Measurements from ENCODE around the gene RASSF10. TPM values are rescaled to one million over a fixed set of nuclear protein-coding genes. Genes with fewer than 3 reads are reported as not detected.

Gene RASSF10
- total RNA-seq, 1 experiment from 2014 or later = 2.4 TPM

DNA sequence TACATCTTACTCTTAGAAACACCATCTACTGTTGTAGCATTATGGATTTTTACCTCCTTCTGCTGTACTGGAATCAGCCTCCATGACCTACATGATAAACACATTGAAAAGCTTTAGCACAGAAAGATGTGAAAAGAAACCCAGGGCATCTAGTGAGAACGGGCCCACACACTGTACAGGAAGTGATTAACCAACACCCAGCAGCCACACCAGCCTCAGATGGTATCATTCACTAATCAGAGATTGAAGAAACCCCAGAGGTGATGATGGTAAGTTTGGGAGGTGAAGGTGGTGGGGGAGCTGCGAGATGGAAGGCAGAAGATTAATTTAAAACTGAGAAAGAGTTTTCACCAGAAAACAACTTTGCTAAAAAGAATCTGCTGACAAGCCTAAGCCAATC is 46.1 kb downstream of the RASSF10 start:
- Histone ChIP-seq H3K79me1 (ENCODE audit: insufficient read depth, low read depth, low read length, poor library complexity, severe bottlenecking) (no peaks in the 10 kb centered on the region), H3K79me2 (ENCODE audit: insufficient read depth, low read length) (no peaks in the 10 kb centered on the region), H3K27me3 (ENCODE audit: insufficient read depth, low read length) (no peaks in the 10 kb centered on the region), H4K5ac (ENCODE audit: insufficient read length, low read depth, low read length) (no peak overlapping the region), H3K4ac (ENCODE audit: low read depth, low read length) (no peak overlapping the region), H3T11ph (ENCODE audit: low read length) (no peak overlapping the region), H3K56ac (ENCODE audit: insufficient read length, low read depth, low read length) (no peak overlapping the region), H3K9ac (ENCODE audit: extremely low read depth, insufficient read length, low read length) (no peak overlapping the region), H2BK120ac (ENCODE audit: low read depth, low read length, poor library complexity, severe bottlenecking) (no peak overlapping the region), H2BK20ac (ENCODE audit: low read depth, low read length, poor library complexity, severe bottlenecking) (no peak overlapping the region), H4K20me1 (ENCODE audit: control insufficient read depth, insufficient read depth, insufficient read length) (no peaks in the 10 kb centered on the region), H3K14ac (ENCODE audit: insufficient read depth, low read length) (no peak overlapping the region), H2BK5ac (ENCODE audit: insufficient read length, low read length) (no peak overlapping the region), H3K23ac (ENCODE audit: insufficient read length, low read depth, low read length) (no peak overlapping the region), H3K4me1 (ENCODE audit: insufficient read depth, low read length) (no peaks in the 10 kb centered on the region), H3K23me2 (ENCODE audit: insufficient read length, low read depth, low read length, poor library complexity, severe bottlenecking) (no peaks in the 10 kb centered on the region), H3K9me3 (ENCODE audit: control insufficient read depth, low read depth, low read length) (no peaks in the 10 kb centered on the region), H2BK12ac (ENCODE audit: insufficient read length, low read depth, low read length) (no peak overlapping the region), H3K4me2 (ENCODE audit: insufficient read depth, insufficient read length, low read length) (no peak overlapping the region), H4K91ac (ENCODE audit: insufficient read length, low read depth, low read length) (no peak overlapping the region), H3K27ac (ENCODE audit: insufficient read length, low read depth, low read length) (no peak overlapping the region), H2BK15ac (ENCODE audit: low read depth, low read length) (no peak overlapping the region), H3K18ac (ENCODE audit: insufficient read length, low read depth, low read length) (no peak overlapping the region), H2AK5ac (ENCODE audit: insufficient read length, low read length) (no peak overlapping the region), H4K8ac (replicated peaks; ENCODE audit: insufficient read length, low read depth, low read length) (no peak overlapping the region), H2AFZ (ENCODE audit: low read length) (no peak overlapping the region)
- WGBS (ENCODE audit: extremely low coverage, insufficient read length, low lambda C conversion rate) = no CpG with 5 or more reads among the region's 2 CpGs
- DNase-seq = no peak
- Mint-ChIP-seq H3K4me3 (no peak overlapping the region), H3K36me3 (ENCODE audit: insufficient read depth in 1 of 3, low read depth in 3 of 3) (peaks cover 0 to 1% (median 0%) of the 10 kb centered on the region in 3 experiments; a peak in 1 of 7 replicates), H3K27me3 (ENCODE audit: low read depth) (no peaks in the 10 kb centered on the region), H3K9me3 (peaks cover 0 to 7% of the 10 kb centered on the region in 2 experiments; a peak in 4 of 5 replicates), H3K27ac (no peak overlapping the region), H3K4me1 (peaks cover 8 to 13% of the 10 kb centered on the region in 2 experiments)
- TF ChIP-seq, protein P1, sequence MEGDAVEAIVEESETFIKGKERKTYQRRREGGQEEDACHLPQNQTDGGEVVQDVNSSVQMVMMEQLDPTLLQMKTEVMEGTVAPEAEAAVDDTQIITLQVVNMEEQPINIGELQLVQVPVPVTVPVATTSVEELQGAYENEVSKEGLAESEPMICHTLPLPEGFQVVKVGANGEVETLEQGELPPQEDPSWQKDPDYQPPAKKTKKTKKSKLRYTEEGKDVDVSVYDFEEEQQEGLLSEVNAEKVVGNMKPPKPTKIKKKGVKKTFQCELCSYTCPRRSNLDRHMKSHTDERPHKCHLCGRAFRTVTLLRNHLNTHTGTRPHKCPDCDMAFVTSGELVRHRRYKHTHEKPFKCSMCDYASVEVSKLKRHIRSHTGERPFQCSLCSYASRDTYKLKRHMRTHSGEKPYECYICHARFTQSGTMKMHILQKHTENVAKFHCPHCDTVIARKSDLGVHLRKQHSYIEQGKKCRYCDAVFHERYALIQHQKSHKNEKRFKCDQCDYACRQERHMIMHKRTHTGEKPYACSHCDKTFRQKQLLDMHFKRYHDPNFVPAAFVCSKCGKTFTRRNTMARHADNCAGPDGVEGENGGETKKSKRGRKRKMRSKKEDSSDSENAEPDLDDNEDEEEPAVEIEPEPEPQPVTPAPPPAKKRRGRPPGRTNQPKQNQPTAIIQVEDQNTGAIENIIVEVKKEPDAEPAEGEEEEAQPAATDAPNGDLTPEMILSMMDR (conservative IDR thresholded peaks at IDR 0.05) = no peak

Data from H9 (cell line).